IMR-90 (cell line): ENCODE data around the gene RCAN2. TPM values are rescaled to one million over a fixed set of nuclear protein-coding genes. Genes with fewer than 3 reads are reported as not detected.
A peak's percentile ranks its signal among the peaks of the same experiment; 100 is the strongest.

Experiments
- ATAC-seq: fragments of 200-7000 bp; cut with Tn5 transposase; 2 replicates; pipeline ENCODE4 v1.9.1; 2020; ENCODE audit warnings: low read depth, mild to moderate bottlenecking, moderate library complexity
- BruUV-seq: library from RNA; stranded (reverse); fragments of 400-500 nt; replicated peaks from 2 replicates; lab custom pipeline; 2021; lab: Mats Ljungman, UMichigan
- CTCF ChIA-PET: fragments of 300-600 bp; formaldehyde crosslinking; extraction: SDS; loops from one replicate; lab custom pipeline; 2021; ENCODE audit warnings: antibody characterized with exemption; lab: Yijun Ruan, JAX
- POLR2A ChIA-PET: fragments of 300-600 bp; sonication (Branson Sonifier 250); formaldehyde crosslinking; loops from one replicate; lab custom pipeline; 2022; ENCODE audit warnings: antibody characterized with exemption; ENCODE audit not compliant: unreplicated experiment; lab: Charles Lee
- DNase-seq: peaks from one replicate; pipeline ENCODE4 v3.0.0; 2013
- H2AFZ ChIP-seq: replicated peaks from 2 replicates; pipeline ENCODE3; 2013; ENCODE audit warnings: low read length, mild to moderate bottlenecking; ENCODE audit not compliant: poor library complexity
- H2AK5ac ChIP-seq: 2 replicates; pipeline ENCODE4 v1.6.1; 2013; ENCODE audit warnings: low read depth, low read length, inconsistent platforms
- H2AK9ac ChIP-seq: replicated peaks from 2 replicates; pipeline ENCODE3; 2013; ENCODE audit warnings: mild to moderate bottlenecking, low read depth, low read length, moderate library complexity; ENCODE audit not compliant: poor library complexity
- H2BK120ac ChIP-seq: 2 replicates; pipeline ENCODE4 v1.6.1; 2013; ENCODE audit warnings: low read depth, low read length, inconsistent platforms
- H2BK15ac ChIP-seq: 3 replicates; pipeline ENCODE4 v1.6.1; 2013; ENCODE audit warnings: low read depth, low read length, inconsistent platforms
- H2BK20ac ChIP-seq: 2 replicates; pipeline ENCODE4 v1.6.1; 2013; ENCODE audit warnings: low read depth, mild to moderate bottlenecking, inconsistent platforms, low read length, moderate library complexity
- H2BK5ac ChIP-seq: 2 replicates; pipeline ENCODE4 v1.6.1; 2013; ENCODE audit warnings: mild to moderate bottlenecking, low read depth, low read length, inconsistent platforms; ENCODE audit not compliant: poor library complexity, severe bottlenecking
- H3K14ac ChIP-seq: replicated peaks from 2 replicates; pipeline ENCODE4 v1.6.1; 2013; ENCODE audit warnings: low read depth, low read length, inconsistent platforms
- H3K18ac ChIP-seq: 2 replicates; pipeline ENCODE4 v1.6.1; 2013; ENCODE audit warnings: low read depth, low read length, control low read depth
- H3K23ac ChIP-seq: 2 replicates; pipeline ENCODE4 v1.6.1; 2013; ENCODE audit warnings: low read depth, low read length, inconsistent platforms
- H3K27ac ChIP-seq: 2 replicates; pipeline ENCODE4 v1.5.1; 2013; ENCODE audit warnings: mild to moderate bottlenecking, control low read depth, low read length; ENCODE audit not compliant: insufficient read depth
- H3K27me3 ChIP-seq: 2 replicates; pipeline ENCODE4 v1.6.1; 2013; ENCODE audit warnings: low read length; ENCODE audit not compliant: control insufficient read depth, insufficient read depth
- H3K36me3 ChIP-seq: 2 replicates; pipeline ENCODE4 v1.6.1; 2013; ENCODE audit warnings: low read length, mixed read lengths; ENCODE audit not compliant: control insufficient read depth, insufficient read depth
- H3K4ac ChIP-seq: 2 replicates; pipeline ENCODE4 v1.6.1; 2013; ENCODE audit warnings: low read depth, low read length, inconsistent platforms
- H3K4me1 ChIP-seq: 2 replicates; pipeline ENCODE4 v1.6.1; 2013; ENCODE audit warnings: low read length, mixed read lengths; ENCODE audit not compliant: control insufficient read depth, insufficient read depth
- H3K4me2 ChIP-seq: 2 replicates; pipeline ENCODE4 v1.6.1; 2013; ENCODE audit warnings: low read depth, mild to moderate bottlenecking, control low read depth, low read length, moderate library complexity
- H3K4me3 ChIP-seq: 2 replicates; pipeline ENCODE4 v1.5.1; 2013; ENCODE audit warnings: low read depth, mild to moderate bottlenecking, control low read depth, low read length, moderate library complexity; ENCODE audit not compliant: insufficient read depth
- H3K56ac ChIP-seq: 2 replicates; pipeline ENCODE4 v1.6.1; 2013; ENCODE audit warnings: low read length, inconsistent platforms; ENCODE audit not compliant: insufficient read depth; ENCODE audit errors: extremely low read depth
- H3K79me1 ChIP-seq, 2 experiments: 2 replicates each; pipeline ENCODE4 v1.6.1; 2013; ENCODE audit warnings: low read length in 2 of 2, inconsistent platforms in 1 of 2, low read depth in 1 of 2
- H3K9ac ChIP-seq: 2 replicates; pipeline ENCODE4 v1.6.1; 2013; ENCODE audit warnings: low read depth, low read length, control low read depth
- H3K9me1 ChIP-seq: 2 replicates; pipeline ENCODE4 v1.6.1; 2013; ENCODE audit warnings: low read length, inconsistent platforms; ENCODE audit not compliant: insufficient read depth
- H3K9me3 ChIP-seq: 2 replicates; pipeline ENCODE4 v1.6.1; 2013; ENCODE audit warnings: low read length; ENCODE audit not compliant: control insufficient read depth, insufficient read depth
- H4K20me1 ChIP-seq: 2 replicates; pipeline ENCODE4 v1.6.1; 2013; ENCODE audit warnings: low read length, inconsistent platforms; ENCODE audit not compliant: insufficient read depth
- H4K5ac ChIP-seq: 2 replicates; pipeline ENCODE4 v1.6.1; 2013; ENCODE audit warnings: mild to moderate bottlenecking, low read depth, low read length, control low read depth
- H4K8ac ChIP-seq, 2 experiments: 2 replicates each; pipeline ENCODE4 v1.6.1; 2013; ENCODE audit warnings: low read depth in 2 of 2, low read length in 2 of 2, control low read depth in 1 of 2, inconsistent platforms in 1 of 2
- H4K91ac ChIP-seq: 2 replicates; pipeline ENCODE4 v1.6.1; 2013; ENCODE audit warnings: low read depth, low read length, inconsistent platforms; ENCODE audit not compliant: insufficient read depth
- CTCF ChIP-seq: conservative IDR thresholded peaks from 2 replicates; pipeline ENCODE4 v1.5.1; 2012; ENCODE audit warnings: mild to moderate bottlenecking, low read depth, low read length, improper control_type of control experiment
- MXI1 ChIP-seq: IDR thresholded peaks from 2 replicates; pipeline ENCODE4 v1.6.1; 2012; ENCODE audit warnings: low read depth, mild to moderate bottlenecking, low read length, moderate library complexity, borderline replicate concordance
- NFE2L2 ChIP-seq: fragments of 150-350 bp; IDR thresholded peaks from 2 replicates; pipeline ENCODE4 v1.6.1; 2016; ENCODE audit warnings: low read depth, mild to moderate bottlenecking, low read length
- RAD21 ChIP-seq: IDR thresholded peaks from 2 replicates; pipeline ENCODE4 v1.6.1; 2012; ENCODE audit warnings: low read length, improper control_type of control experiment
- RCOR1 ChIP-seq: IDR thresholded peaks from 2 replicates; pipeline ENCODE4 v1.6.1; 2012; ENCODE audit warnings: mild to moderate bottlenecking, low read length, improper control_type of control experiment; ENCODE audit not compliant: insufficient replicate concordance
- RFX5 ChIP-seq: IDR thresholded peaks from 2 replicates; pipeline ENCODE4 v1.8.0; 2012; ENCODE audit warnings: low read depth, mild to moderate bottlenecking, low read length, moderate library complexity
- SMC3 ChIP-seq: fragments of 150-350 bp; IDR thresholded peaks from 2 replicates; pipeline ENCODE4 v1.6.1; 2016; ENCODE audit warnings: low read depth, mild to moderate bottlenecking, antibody characterized with exemption, low read length, moderate library complexity
- USF2 ChIP-seq: fragments of 150-350 bp; IDR thresholded peaks from 2 replicates; pipeline ENCODE4 v1.6.1; 2017; ENCODE audit warnings: mild to moderate bottlenecking, antibody characterized with exemption, low read length, low read depth
- WGBS, 2 experiments: methylation state at CpG; one replicate each; pipeline versions ENCODE4 v1.1.5 to v1.1.7; 2013; ENCODE audit warnings: missing lambda C conversion rate in 2 of 2; ENCODE audit not compliant: insufficient read length in 1 of 2; ENCODE audit errors: extremely low coverage in 2 of 2; 5-methylcytosine and 5-hydroxymethylcytosine counted together
- dilution Hi-C: fragments of 300-500 bp; cut with HindIII; formaldehyde crosslinking; loops from one replicate; pipeline ENCODE4 v1.14.3; 2018; ENCODE audit warnings: low sequenced_read_pairs; ENCODE audit not compliant: unreplicated experiment
- in situ Hi-C: fragments of 300-500 bp; cut with MboI; formaldehyde crosslinking; loops from 3 replicates; pipeline ENCODE4 v1.14.3; 2019; ENCODE audit warnings: low sequenced_read_pairs, inconsistent platforms, mixed read lengths
- intact Hi-C: fragments of 100-400 bp; cut with micrococcal nuclease; formaldehyde crosslinking; loops from 2 replicates; pipeline ENCODE4 v1.10.0; 2022
- polyA plus RNA-seq, 3 experiments: library from polyadenylated mRNA; depleted of rRNA; stranded (reverse); fragments of >200 nt; gene quantifications; 2 replicates each; pipeline ENCODE4 v1.2.3, GENCODE V29; 2012; ENCODE audit warnings: low replicate concordance in 1 of 3
- total RNA-seq: library from RNA; depleted of rRNA; stranded (reverse); fragments of >200 nt; gene quantifications from 2 replicates; pipeline ENCODE4 v1.2.3, GENCODE V29; 2012

Gene RCAN2
- total and polyA plus RNA-seq, 2 of the 4 experiments (the other 2 are of a cell fraction), result 1.3 to 1.8 TPM

- no peak overlapping the region for H2BK15ac ChIP-seq
- H2AK5ac ChIP-seq, result no peak overlapping the region
- in situ Hi-C loops (loop anchor here (25.0 kb wide), 1 partner anchor 377 kb away; the partner anchor contains the start of gene MEP1A), dilution Hi-C loops (no loop called here), intact Hi-C loops (loop anchor here (1.0 kb wide), 3 partner anchors 189 to 480 kb away; no protein-coding TSS in a partner anchor)
- no peaks in the 10 kb centered on the region for H3K9me1 ChIP-seq
- H3K4ac ChIP-seq, result no peak overlapping the region
- no peak overlapping the region for H2AK9ac ChIP-seq
- H4K91ac ChIP-seq, result no peak overlapping the region
- H3K27ac ChIP-seq, result no peak overlapping the region
- no peak overlapping the region for H3K4me3 ChIP-seq
- no peak overlapping the region for H3K23ac ChIP-seq
- no peak overlapping the region for H3K14ac ChIP-seq
- no peak for ATAC-seq
- H2BK20ac ChIP-seq, result no peak overlapping the region
- no peaks in the 10 kb centered on the region for H3K79me1 ChIP-seq
- H2AFZ ChIP-seq, result no peak overlapping the region
- no peak overlapping the region for H2BK5ac ChIP-seq
- DNase-seq, result peak; percentile 42
- no CpG with 5 or more reads among the region's 5 CpGs for WGBS, 2 experiments
- no peaks in the 10 kb centered on the region for H4K20me1 ChIP-seq
- H3K4me2 ChIP-seq, result no peak overlapping the region
- H3K56ac ChIP-seq, result no peak overlapping the region
- ChIA-PET CTCF (interaction anchor here (0.6 to 1.7 kb wide), 8 partner anchors 8 to 1905 kb away, joined by 3 to 10 read pairs (median 4); no protein-coding TSS in a partner anchor), POLR2A (interaction anchor here (0.7 kb wide), 1 partner anchor 1184 kb away, joined by 3 read pairs; no protein-coding TSS in a partner anchor)
- H3K36me3 ChIP-seq, result no peaks in the 10 kb centered on the region
- no peak overlapping the region for H4K8ac ChIP-seq
- H3K27me3 ChIP-seq, result peaks cover 4% of the 10 kb centered on the region; the same call in 1 of the 2 replicates
- H3K9me3 ChIP-seq, result no peaks in the 10 kb centered on the region
- no TSS peak for BruUV-seq
- no peak overlapping the region for H3K18ac ChIP-seq
- TF ChIP-seq MXI1, result no peak
- TF ChIP-seq USF2, result no peak
- no peak for TF ChIP-seq RCOR1
- TF ChIP-seq RAD21, result peak; percentile 69
- peak; percentile 66 for TF ChIP-seq SMC3
- no peak for TF ChIP-seq RFX5
- no peak for TF ChIP-seq NFE2L2
- TF ChIP-seq CTCF, result peak; percentile 72
- peaks cover 2% of the 10 kb centered on the region; the same call in 1 of the 2 replicates for H3K4me1 ChIP-seq
- no peak overlapping the region for H2BK120ac ChIP-seq
- no peak overlapping the region for H3K9ac ChIP-seq
- H4K5ac ChIP-seq, result no peak overlapping the region
These were observed 80.8 kb downstream of the RCAN2 start for GRCh38 chr6:46410334-46410953.
